ENCODE data around the gene CP.
"Not testable (repeated sequence)": the region's sequence is repeated elsewhere in the genome, so short reads cannot be mapped to it uniquely, and the experiment has no call there.

Gene CP

GRCh38 chr3:149221783-149222517 is at the start of gene CP:
Gene CP, minus strand, starts transcription at chr3:149221829. Its CDS starts 37 bp downstream, at chr3:149221792.
- DNase-seq, result no peak

- no peak for DNase-seq
These were observed 48.6 kb upstream of the CP start for GRCh38 chr3:149270180-149270579.

- DNase-seq, result no peak
These were observed 48.1 kb upstream of the CP start for GRCh38 chr3:149269687-149270086.

- DNase-seq, result no peak
These were observed 45.9 kb upstream of the CP start for GRCh38 chr3:149267565-149267964.

- no peak for DNase-seq
These were observed 45.1 kb upstream of the CP start for GRCh38 chr3:149266736-149267135.

- DNase-seq, result no peak
These were observed 42.2 kb upstream of the CP start for GRCh38 chr3:149263856-149264255.

- DNase-seq, result no peak
These were observed 37.1 kb upstream of the CP start for GRCh38 chr3:149258714-149259113.

- DNase-seq, result no peak
These were observed 36.7 kb upstream of the CP start for GRCh38 chr3:149258298-149258697.

- DNase-seq, result no peak
These were observed 30.6 kb upstream of the CP start for GRCh38 chr3:149252272-149252671.

- no peak for DNase-seq
These were observed 29.6 kb upstream of the CP start for GRCh38 chr3:149251186-149251585.

- no peak for DNase-seq
These were observed 26.5 kb upstream of the CP start for GRCh38 chr3:149247929-149248691.

GRCh38 chr3:149247008-149247710 is 25.5 kb upstream of the CP start:
- no peak for DNase-seq

- no peak for DNase-seq
These were observed 24.3 kb upstream of the CP start for GRCh38 chr3:149245738-149246451.

- DNase-seq, result no peak
These were observed 21.9 kb upstream of the CP start for GRCh38 chr3:149243540-149243939.

GRCh38 chr3:149239357-149239936 is 17.8 kb upstream of the CP start:
- no peak for DNase-seq

- DNase-seq, result not testable (repeated sequence)
These were observed 16.6 kb upstream of the CP start for GRCh38 chr3:149238268-149238667.

GRCh38 chr3:149235599-149236424 is 14.2 kb upstream of the CP start:
- DNase-seq, result no peak

- no peak for DNase-seq
These were observed 13.1 kb upstream of the CP start for GRCh38 chr3:149234671-149235245.

GRCh38 chr3:149233323-149233722 is 11.7 kb upstream of the CP start:
- no peak for DNase-seq

GRCh38 chr3:149231871-149232270 is 10.2 kb upstream of the CP start:
- DNase-seq, result no peak

- DNase-seq, result no peak
These were observed 6.1 kb upstream of the CP start for GRCh38 chr3:149227591-149228268.
